ENCODE data around the gene GPC3.
"Not testable (repeated sequence)": the region's sequence is repeated elsewhere in the genome, so short reads cannot be mapped to it uniquely, and the experiment has no call there.

Gene GPC3

GRCh38 chrX:133762976-133763548 is 222.3 kb downstream of the GPC3 start:
- not testable (repeated sequence) for DNase-seq (ENCODE audit: low spot score)

- DNase-seq (ENCODE audit: low spot score): no peak
Observed at GRCh38 chrX:133754657-133755056, 230.7 kb downstream of the GPC3 start.

- no peak for DNase-seq (ENCODE audit: low spot score)
Observed at GRCh38 chrX:133749951-133750350, 235.4 kb downstream of the GPC3 start.

- no peak for DNase-seq (ENCODE audit: low spot score)
Observed at GRCh38 chrX:133749370-133749769, 236.0 kb downstream of the GPC3 start.

- no peak for DNase-seq (ENCODE audit: low spot score)
Observed at GRCh38 chrX:133747196-133747595, 238.2 kb downstream of the GPC3 start.

DNA sequence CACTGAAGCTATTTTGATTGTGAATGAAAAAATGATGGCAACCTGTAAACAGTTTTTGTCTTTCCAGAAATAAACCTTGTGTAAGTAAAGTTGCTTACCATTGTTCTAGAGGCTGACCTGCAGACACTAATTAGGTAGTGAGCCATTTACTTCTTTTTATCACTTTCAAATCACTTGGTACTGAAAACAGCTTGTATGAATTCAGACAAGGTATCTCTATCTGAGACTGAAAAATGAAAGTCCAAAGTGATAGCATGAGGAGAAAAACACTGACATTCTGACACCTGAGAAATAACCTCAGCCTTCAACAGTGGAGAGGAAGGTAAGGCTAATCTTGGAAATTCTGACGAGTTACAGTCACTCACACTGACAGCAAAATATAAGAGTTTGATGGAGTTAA is 238.8 kb downstream of the GPC3 start:
- DNase-seq (ENCODE audit: low spot score): no peak

DNA sequence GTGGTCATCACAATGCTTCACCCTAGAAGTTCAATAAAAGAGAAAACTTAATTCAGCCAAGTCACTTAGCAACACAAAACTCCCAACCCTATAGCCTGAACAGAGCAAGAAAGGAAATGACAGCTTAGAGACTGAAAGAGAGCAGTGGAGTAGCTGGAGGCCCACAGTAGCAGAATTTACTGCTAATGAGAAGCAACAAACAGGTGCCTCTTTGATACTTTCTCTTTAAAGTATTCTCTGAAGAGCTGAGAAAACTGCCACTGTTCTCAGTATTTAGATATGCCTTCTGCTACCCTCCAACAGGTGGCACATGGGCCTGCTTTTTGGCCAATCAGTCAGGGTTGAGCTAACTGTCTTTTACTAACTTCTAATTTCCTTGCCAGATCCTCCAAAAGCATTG is 240.0 kb downstream of the GPC3 start:
- no peak for DNase-seq (ENCODE audit: low spot score)

- no peak for DNase-seq (ENCODE audit: low spot score)
Observed at GRCh38 chrX:133742602-133743305, 242.6 kb downstream of the GPC3 start.

DNA sequence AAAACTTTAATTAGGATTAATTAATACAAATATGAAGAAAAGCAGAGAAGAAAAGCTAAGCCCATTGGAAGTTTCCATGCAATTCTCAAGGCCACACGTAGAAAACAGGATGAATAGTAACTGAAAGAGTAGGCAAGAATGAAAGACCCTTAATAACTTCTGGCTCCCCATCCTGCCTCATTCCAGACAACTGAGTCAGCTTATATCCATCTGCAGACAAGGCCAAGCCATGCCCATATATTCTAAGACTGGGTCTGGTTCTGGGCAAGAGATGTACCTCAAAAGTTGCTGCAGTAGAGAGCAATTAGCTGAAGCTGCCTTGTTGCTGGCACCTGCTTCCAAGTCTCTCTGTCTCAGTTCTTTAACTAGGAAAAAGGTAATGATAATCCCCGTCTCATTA is 244.1 kb downstream of the GPC3 start:
- no peak for DNase-seq (ENCODE audit: low spot score)

GRCh38 chrX:133726642-133727041 is 258.8 kb downstream of the GPC3 start:
- DNase-seq (ENCODE audit: low spot score): no peak

GRCh38 chrX:133726211-133726630 is 259.2 kb downstream of the GPC3 start:
- no peak for DNase-seq (ENCODE audit: low spot score)

- DNase-seq (ENCODE audit: low spot score): no peak
Observed at GRCh38 chrX:133723930-133724329, 261.5 kb downstream of the GPC3 start.

DNA sequence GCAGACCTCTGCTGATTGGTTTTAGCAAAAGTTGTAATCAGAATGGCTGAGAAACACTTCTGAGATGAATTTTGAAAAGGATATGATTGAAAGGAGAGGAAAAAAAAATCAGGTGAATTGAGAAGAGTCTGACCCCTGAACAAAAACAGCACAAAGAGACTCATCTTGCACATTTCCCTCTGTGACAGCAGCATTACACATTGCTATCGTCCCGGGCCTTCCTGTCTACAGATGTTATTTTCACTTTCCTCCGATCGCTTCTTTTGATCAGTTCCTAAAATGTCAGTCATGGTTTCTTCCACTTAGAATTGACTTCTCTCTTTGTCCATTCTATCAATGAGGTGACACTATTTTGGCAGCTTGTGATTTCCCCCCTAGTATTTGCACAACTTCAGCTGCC is 262.6 kb downstream of the GPC3 start:
- DNase-seq (ENCODE audit: low spot score): no peak

GRCh38 chrX:133720269-133720668 is 265.1 kb downstream of the GPC3 start:
- DNase-seq (ENCODE audit: low spot score): not testable (repeated sequence)

DNA sequence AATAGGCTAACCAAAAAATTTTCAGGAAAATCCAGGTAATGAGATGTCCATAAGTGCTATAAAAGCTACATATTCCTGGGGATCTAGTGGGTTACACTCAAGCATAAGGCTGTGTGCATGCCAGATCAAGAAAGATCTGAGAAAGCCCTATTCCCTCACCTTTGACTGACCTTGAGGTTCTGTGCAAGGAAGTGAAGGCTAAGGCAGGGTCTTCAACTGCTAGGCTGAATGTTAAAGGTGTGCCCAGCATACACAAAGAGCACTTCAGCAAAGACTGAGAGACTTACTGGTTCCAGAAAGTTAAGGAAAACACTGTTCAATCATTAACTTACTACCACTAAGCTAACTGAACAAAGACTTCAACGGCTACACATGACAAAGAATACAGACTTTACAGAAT is 269.7 kb downstream of the GPC3 start:
- DNase-seq (ENCODE audit: low spot score): no peak

DNA sequence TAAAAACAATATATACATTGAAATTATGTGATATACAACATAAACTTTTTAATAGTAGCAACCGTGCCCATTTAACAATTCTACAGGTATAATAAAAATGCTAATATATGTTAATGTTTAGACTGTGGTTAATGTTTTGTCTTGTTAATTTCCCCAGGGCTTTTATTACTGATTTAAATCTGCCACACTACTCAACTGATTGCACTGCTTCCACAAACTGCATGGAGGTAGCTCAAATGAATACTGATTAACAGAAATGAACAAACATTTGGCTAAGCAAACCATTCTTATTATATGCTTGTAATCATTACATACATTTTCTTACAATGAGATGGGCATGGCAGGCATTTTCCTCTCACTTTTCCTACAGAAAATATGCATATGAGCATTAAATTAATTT is 275.9 kb downstream of the GPC3 start:
- DNase-seq (ENCODE audit: low spot score): no peak

- DNase-seq (ENCODE audit: low spot score): no peak
Observed at GRCh38 chrX:133706890-133707289, 278.5 kb downstream of the GPC3 start.

DNA sequence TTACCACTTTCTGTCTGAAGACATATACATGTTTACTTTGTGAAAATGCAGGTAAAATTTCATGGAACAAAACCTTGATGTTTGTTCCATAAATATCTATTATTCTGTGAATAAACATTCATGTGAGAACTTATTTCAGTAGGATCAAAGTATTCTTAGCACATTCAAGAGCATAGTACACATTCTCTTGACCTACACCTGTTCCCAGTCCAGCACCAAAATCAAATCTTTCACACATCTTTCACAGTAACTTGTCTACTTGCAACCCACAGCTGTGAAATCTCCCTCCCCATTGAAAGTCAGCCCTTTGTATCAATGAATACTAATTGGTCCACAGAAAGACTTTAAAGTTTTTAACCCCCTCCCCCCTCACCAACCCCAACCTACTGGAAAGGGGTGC is 283.2 kb downstream of the GPC3 start:
- DNase-seq (ENCODE audit: low spot score): no peak

DNA sequence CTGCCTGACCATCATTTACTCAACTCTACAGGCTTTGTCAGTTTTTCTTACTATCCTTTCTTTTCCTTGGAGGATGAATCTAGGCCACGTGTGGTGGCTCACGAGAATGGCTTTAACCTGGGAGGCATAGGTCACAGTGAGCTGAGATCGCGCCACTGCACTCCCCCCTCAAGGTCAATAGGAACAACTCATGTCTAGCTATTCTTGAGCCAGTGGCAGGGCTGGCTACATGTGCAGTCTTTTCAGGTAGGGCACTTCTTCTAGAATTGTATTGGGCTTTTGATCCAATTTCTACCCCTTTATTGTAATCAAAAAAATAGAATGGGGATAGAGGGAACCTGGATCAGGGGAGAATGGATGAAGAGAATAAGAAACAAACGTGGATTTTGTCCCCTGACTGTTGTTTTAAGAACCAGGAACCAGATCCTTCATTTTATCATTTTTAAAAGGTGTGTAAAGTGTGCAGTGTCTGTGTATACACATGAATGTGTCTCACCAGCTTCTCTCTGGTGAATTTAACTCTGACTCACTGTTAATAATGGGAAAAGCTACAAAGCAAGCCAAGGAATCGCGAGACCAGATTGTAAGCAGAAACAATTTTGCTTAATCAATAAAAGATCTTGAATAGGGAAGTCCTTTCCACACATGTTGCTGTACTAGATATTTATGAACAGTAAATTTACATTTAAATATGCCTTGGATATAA is 286.2 kb downstream of the GPC3 start:
- no peak for DNase-seq (ENCODE audit: low spot score)

GRCh38 chrX:133698298-133698697 is 287.1 kb downstream of the GPC3 start:
- DNase-seq (ENCODE audit: low spot score): peak; percentile 1

DNA sequence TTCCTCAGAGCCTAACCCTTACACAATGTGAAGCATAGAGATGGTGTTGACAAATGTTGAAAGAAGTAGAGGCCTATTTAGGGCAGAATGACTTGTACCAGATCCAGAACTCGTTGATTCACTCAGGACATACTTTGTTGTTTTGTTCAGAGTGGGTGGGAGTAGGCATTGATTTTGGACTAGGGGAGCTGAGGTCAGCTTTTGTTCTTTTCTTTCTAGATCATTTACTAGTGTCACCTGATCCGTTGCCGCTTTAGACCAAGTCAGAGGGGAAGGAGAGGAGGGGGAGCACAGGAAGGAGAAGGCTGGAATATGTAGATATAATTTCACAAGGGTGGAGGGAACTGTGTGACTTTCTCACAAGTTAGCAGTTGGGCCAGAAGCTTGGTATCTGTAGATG is 287.7 kb downstream of the GPC3 start:
- DNase-seq (ENCODE audit: low spot score): no peak

GRCh38 chrX:133689997-133690599 is 295.3 kb downstream of the GPC3 start:
- DNase-seq (ENCODE audit: low spot score): no peak

GRCh38 chrX:133685822-133686221 is 299.6 kb downstream of the GPC3 start:
- no peak for DNase-seq (ENCODE audit: low spot score)
